HG03558 (cell line): ENCODE data around the gene CACNA1C.

Source experiments
- ATAC-seq: cut with Tn5 transposase; IDR thresholded peaks from one replicate; pipeline ENCODE4 v1.9.1; 2021; ENCODE audit warnings: moderate number of reproducible peaks; ENCODE audit not compliant: unreplicated experiment; ENCODE audit errors: extremely low read depth

CACNA1C gene

GRCh38 chr12:2163177-2163941, 110.6 kb downstream of the CACNA1C start:
- ATAC-seq: no peak

- ATAC-seq: no peak
Observed at GRCh38 chr12:2165021-2165420, 112.2 kb downstream of the CACNA1C start.

DNA sequence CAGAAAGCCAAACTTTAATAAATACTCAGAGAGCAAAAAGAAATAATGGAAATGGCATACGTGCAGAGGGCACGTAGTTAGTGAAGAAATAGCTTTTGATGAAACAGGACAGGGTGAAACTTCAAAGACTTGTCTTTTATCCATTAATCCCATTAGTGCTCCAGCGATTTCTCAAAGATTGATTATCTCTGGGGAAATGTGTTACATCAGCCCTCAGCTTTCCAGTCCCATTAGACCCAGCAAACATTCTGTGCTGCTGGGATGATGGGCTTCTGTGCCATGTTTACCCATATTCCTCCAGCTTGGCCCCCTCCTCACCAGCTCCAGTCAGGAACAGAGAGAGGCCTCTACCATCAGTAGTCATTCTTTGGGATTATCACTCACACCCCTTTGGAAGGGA, 113.1 kb downstream of the CACNA1C start:
- no peak for ATAC-seq

DNA sequence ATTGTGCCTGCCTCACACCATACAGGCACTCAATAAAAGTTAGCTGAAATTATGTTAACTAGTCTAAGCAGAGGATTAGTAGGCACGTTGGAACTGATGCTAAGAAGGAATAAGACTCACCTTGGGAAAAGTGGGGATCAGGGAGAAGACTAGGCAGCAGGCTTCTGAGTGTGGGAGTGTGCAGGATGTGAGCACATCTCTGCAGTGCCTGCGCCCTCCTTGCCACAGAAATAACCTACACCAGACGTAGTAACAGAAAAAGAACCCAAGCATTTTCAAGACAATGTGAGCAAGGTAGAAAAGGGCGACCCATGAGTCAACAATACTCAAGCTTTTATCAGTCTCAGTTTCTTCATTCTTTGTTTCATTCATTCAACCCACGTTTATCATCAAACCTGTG, 113.9 kb downstream of the CACNA1C start:
- ATAC-seq: no peak

- no peak for ATAC-seq
Observed at GRCh38 chr12:2167231-2167630, 114.4 kb downstream of the CACNA1C start.

GRCh38 chr12:2168808-2169207, 116.0 kb downstream of the CACNA1C start:
- ATAC-seq: no peak

- no peak for ATAC-seq
Observed at GRCh38 chr12:2169489-2169888, 116.7 kb downstream of the CACNA1C start.

DNA sequence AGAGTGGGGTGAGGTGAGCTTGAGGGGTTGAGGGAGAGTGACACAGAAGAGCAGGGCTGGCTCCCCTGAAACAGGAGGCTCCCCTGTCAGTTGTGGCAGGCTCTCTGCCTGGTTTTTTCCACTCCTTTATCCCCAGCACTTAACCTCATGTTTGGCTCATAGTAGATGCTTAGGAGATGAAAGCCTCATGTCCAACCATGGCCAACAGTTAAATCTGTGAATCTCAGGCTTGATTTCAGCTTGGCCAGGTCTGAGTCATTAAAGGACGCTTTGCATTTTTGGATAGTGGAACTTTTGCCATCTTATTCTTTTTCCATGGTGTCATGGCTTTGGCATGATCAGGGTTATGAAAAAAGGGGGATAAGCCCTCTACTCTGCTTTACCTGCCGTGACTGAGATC, 117.2 kb downstream of the CACNA1C start:
- ATAC-seq: no peak

DNA sequence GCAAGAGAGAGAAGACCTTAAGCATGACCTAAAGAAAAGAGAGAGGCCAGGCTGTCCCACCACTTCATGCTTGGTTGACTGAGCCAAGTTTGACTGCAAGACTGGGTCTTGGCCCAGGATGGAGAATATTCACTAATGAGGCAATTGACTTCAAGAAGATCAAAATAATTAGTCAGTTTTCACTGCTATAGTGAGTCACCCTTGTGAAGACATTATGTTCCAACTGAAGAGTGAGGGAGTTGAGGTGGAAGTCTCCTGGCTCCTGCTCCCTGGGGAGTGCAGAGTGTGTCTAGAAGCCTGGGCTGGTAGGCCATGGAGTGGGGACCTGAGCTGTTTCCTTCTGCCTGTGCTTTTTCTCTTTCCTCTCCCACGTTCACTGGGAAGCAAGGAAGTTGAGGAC, 117.6 kb downstream of the CACNA1C start:
- no peak for ATAC-seq

GRCh38 chr12:2171672-2172426, 119.1 kb downstream of the CACNA1C start:
- no peak for ATAC-seq

DNA sequence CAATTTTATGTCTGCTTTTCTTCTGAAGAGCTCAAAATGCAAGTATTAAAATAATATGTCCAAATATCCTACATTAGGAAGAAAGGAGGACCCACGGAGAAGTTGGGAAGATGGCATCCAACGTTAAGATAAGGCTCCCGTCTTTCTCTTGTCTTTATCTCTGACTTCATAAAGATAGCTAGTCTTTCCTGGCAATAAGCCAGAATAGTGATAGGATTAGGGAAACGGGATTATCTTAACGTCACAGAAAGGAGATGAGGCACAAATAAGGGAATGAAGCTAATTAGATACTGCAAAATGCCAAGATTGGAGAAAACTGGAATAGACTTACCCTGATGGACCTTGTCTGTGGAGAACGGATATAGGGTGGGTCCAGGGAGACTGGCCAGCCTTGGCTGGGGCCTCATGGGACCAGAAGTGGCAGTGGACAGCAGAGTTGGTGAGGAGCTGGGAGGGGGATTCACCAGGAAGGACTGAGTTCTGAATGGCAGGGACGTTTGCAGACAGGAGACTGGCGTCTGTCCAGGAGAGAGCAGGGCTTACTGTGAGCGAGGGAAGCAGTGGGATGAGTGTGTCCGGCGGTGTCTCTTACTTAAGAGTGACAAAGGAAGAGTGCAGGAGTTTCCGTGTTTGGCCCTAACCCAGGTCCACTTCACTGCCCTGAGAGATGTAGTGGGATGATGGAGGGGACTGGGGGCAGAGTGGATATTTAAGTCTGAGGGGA, 119.9 kb downstream of the CACNA1C start:
- no peak for ATAC-seq

DNA sequence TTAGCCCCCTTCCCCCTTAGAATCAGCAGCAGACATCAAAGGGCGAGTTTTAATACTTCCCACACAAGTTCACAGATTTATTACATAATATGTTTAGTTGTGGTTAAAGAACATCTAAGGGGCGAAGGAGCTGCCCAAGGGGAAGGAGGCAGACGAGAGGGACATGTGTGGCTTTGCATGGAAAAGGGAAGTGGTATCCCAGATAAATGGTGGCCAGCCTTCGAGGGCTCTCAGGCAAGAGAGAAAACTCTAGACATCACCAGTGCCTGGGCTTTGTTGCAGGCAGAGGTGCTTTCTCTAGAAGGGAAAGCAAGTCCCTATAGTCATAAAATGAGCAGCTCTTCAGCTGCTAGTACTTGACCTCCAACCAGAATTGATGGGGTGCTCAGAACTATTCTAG, 121.2 kb downstream of the CACNA1C start:
- ATAC-seq: no peak

GRCh38 chr12:2177003-2177402, 124.2 kb downstream of the CACNA1C start:
- ATAC-seq: no peak

GRCh38 chr12:2177751-2178150, 125.0 kb downstream of the CACNA1C start:
- ATAC-seq: no peak

DNA sequence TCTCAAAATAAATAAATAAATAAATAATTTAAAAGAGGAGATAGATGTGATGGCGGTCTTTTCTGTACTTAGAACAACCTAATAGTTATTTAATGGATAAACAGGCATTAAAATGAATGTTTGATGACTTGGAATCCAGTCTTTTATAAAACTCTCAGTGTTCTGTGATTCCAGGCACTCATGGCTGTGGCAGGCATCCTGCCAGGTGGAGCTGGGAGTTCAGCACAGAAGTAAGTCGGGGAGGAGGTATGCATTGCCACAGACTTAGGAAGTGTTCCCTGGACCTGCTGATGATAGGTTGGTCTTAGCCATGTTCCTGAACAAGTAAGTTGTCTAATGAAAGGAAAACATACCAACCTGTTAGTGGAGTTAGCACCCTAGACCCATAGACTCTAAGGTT, 126.3 kb downstream of the CACNA1C start:
- ATAC-seq: no peak

- no peak for ATAC-seq
Observed at GRCh38 chr12:2179953-2180736, 127.4 kb downstream of the CACNA1C start.

- ATAC-seq: no peak
Observed at GRCh38 chr12:2180737-2181082, 127.9 kb downstream of the CACNA1C start.

DNA sequence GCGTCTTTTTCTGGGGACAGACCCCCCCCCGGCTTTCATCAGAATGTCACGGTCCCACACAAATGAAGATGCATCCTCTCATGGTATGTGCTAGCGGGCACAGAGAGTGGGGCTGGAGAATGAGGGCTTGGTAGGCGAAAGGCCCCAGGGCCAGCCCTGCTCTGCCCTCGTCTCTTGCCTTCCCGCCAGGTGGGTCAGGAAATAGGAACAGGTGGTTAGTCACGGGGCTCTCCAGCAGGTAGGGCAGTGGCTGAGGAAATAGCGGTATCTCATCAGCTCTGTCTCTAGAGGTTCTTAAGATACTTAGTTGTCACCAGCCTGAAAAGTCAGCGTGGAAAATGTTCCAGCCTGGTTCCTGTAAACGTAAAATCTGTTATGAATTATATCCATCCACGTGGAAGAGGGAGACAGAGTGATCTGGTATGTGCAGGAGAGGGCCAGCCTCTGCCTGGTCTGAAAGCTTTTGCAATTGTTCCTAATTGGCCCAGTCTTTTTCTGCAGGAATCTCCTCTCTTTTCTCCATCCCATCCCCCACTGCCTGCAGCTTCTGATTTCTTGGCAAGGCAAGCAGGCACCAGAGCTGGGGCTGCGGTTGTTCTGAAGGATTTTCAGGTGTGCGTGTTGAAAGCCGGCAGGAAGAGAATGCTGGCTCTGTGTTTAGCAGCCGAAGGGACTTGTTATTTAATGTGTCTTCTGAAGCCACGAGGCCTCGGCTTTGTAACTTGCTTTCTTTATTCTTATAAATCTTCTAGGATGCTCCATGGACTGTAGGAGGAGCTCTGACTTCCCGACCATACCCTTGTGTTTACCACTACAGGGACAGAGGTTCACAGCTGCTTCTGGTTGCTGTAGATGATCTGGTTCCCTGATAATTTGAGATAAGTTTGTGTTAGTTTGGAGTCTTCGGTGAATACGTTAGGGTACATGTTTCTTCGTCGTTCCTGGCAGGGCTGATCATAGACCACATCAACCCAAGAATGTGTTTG, 131.1 kb downstream of the CACNA1C start:
- ATAC-seq: no peak

DNA sequence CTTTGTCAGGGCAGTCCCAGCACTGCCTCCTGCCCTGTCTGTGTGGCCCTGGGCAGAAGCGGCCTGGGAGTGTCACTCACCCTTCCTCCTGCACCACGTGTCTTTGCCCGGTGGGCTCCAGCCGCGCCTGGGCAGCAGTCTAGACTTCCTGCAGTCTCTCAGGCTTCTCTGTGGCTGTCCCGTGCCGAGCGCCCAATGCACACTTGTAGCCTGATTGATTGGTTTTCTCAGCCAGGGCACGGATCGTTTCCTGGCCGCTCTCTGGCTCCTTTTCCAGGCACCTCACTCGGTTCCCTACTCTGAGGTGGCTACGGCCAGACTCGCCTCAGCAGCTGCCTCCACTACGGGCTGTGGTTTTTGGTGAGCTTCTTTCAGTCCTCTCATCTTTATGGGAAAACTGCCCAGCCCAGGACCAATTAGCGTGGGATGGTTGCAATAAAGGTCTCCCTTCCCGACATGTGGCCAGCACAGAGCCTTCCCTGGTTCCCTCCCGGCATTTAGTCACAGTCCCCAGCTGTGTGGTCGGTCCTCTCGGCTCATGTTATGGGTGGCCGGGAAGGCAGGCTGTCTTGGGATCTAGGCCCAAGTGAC, 133.1 kb downstream of the CACNA1C start:
- no peak for ATAC-seq
